Tibial nerve (tissue), 4 donors: Measurements from ENCODE around the gene EPHA7. TPM values are rescaled to one million over a fixed set of nuclear protein-coding genes. Genes with fewer than 3 reads are reported as not detected.

Experiments used
- DNase-seq, 2 donors: peaks; one replicate each; pipeline ENCODE4 v3.0.0-alpha.2; 2019; ENCODE audit warnings: low spot score in 2 of 2
- H3K27ac ChIP-seq, 4 donors: fragments of 200-600 bp; sonication (generic) in 3 of 4; one replicate each; pipeline ENCODE4 v1.5.1; 2017 to 2019; ENCODE audit warnings: mild to moderate bottlenecking in 1 of 4
- H3K27me3 ChIP-seq, 2 donors: fragments of 200-600 bp; sonication (generic) in 1 of 2; one replicate each; pipeline versions ENCODE4 v1.5.1 to v1.6.0; 2017 to 2019
- H3K36me3 ChIP-seq, 3 donors: fragments of 200-600 bp; sonication (generic); one replicate each; pipeline ENCODE4 v1.5.1; 2018 to 2019
- H3K4me1 ChIP-seq, 4 donors: fragments of 200-600 bp; sonication (generic) in 3 of 4; one replicate each; pipeline ENCODE4 v1.5.1; 2017 to 2019
- H3K4me3 ChIP-seq, 4 donors: fragments of 200-600 bp; sonication (generic) in 3 of 4; one replicate each; pipeline ENCODE4 v1.5.1; 2017 to 2019; ENCODE audit warnings: mild to moderate bottlenecking in 1 of 4, moderate library complexity in 1 of 4
- H3K9me3 ChIP-seq, 4 donors: fragments of 200-600 bp; sonication (generic) in 3 of 4; one replicate each; pipeline ENCODE4 v1.5.1; 2017 to 2019
- CTCF ChIP-seq, 5 experiments: fragments of 200-600 bp in 3 of 5; fragments of 450-650 bp in 2 of 5; sonication (generic) in 3 of 5; IDR thresholded peaks; one replicate each; pipeline ENCODE4 v1.5.1; 2016 to 2019; ENCODE audit warnings: antibody characterized with exemption in 5 of 5, mild to moderate bottlenecking in 3 of 5, moderate library complexity in 2 of 5
- EP300 ChIP-seq, 2 donors: sonication (generic); formaldehyde crosslinking; IDR thresholded peaks; one replicate each; pipeline ENCODE4 v1.6.1; 2017; ENCODE audit warnings: antibody characterized with exemption in 2 of 2, mild to moderate bottlenecking in 1 of 2
- POLR2A ChIP-seq, 2 donors: fragments of 450-650 bp; IDR thresholded peaks; one replicate each; pipeline ENCODE4 v1.6.1; 2017; ENCODE audit warnings: antibody characterized with exemption in 2 of 2, mild to moderate bottlenecking in 2 of 2, moderate library complexity in 2 of 2
- WGBS, 2 donors: methylation state at CpG; one replicate each; pipeline ENCODE4 v1.1.5; 2018; 5-methylcytosine and 5-hydroxymethylcytosine counted together
- total RNA-seq, 4 donors: library from RNA; depleted of rRNA; stranded (reverse); fragments of >200 nt; gene quantifications; one replicate each; pipeline ENCODE4 v1.1.0, GENCODE V29; 2016

The EPHA7 gene
- total RNA-seq, 4 donors from 2014 or later, result 0.60 to 2.0 (median 1.7) TPM

- TF ChIP-seq POLR2A (IDR thresholded peaks at IDR 0.05) (no peak), CTCF (IDR thresholded peaks at IDR 0.05) (no peak), EP300 (IDR thresholded peaks at IDR 0.05) (no peak)
- WGBS, 2 donors, result 81 to 93% methylated on average over 1 of the region's 1 CpG
- Histone ChIP-seq H3K4me3 (no peak overlapping the region), H3K36me3 (no peaks in the 10 kb centered on the region), H3K4me1 (no peaks in the 10 kb centered on the region), H3K9me3 (peaks cover 0 to 3% (median 0%) of the 10 kb centered on the region in 4 donors), H3K27ac (no peak overlapping the region), H3K27me3 (no peaks in the 10 kb centered on the region)
- no peak for DNase-seq
Measured at GRCh38 chr6:93219447-93219846, 199.9 kb downstream of the EPHA7 start.

GRCh38 chr6:93218096-93218495 is 201.3 kb downstream of the EPHA7 start:
- Histone ChIP-seq H3K36me3 (no peaks in the 10 kb centered on the region), H3K27ac (no peak overlapping the region), H3K4me1 (no peaks in the 10 kb centered on the region), H3K4me3 (no peak overlapping the region), H3K27me3 (no peaks in the 10 kb centered on the region), H3K9me3 (peaks cover 0 to 3% (median 0%) of the 10 kb centered on the region in 4 donors)
- WGBS, 2 donors, result 26 to 39% methylated on average over 2 of the region's 2 CpGs
- TF ChIP-seq POLR2A (IDR thresholded peaks at IDR 0.05) (no peak), CTCF (IDR thresholded peaks at IDR 0.05) (no peak), EP300 (IDR thresholded peaks at IDR 0.05) (no peak)
- DNase-seq, result no peak

- 51 to 82% methylated on average over 1 to 2 of the region's 2 CpGs for WGBS, 2 donors
- TF ChIP-seq POLR2A (IDR thresholded peaks at IDR 0.05) (no peak), EP300 (IDR thresholded peaks at IDR 0.05) (no peak), CTCF (IDR thresholded peaks at IDR 0.05) (no peak)
- no peak for DNase-seq
Measured at GRCh38 chr6:93213028-93213427, 206.3 kb downstream of the EPHA7 start.

GRCh38 chr6:93210908-93211307 is 208.5 kb downstream of the EPHA7 start:
- Histone ChIP-seq H3K4me3 (no peak overlapping the region), H3K9me3 (peaks cover 0 to 3% (median 0%) of the 10 kb centered on the region in 4 donors), H3K36me3 (no peaks in the 10 kb centered on the region), H3K27ac (no peak overlapping the region), H3K4me1 (no peaks in the 10 kb centered on the region), H3K27me3 (no peaks in the 10 kb centered on the region)
- no peak for TF ChIP-seq POLR2A (IDR thresholded peaks at IDR 0.05)
- TF ChIP-seq CTCF (IDR thresholded peaks at IDR 0.05), result no peak
- no peak for TF ChIP-seq EP300 (IDR thresholded peaks at IDR 0.05)
- DNase-seq, result no peak

More at GRCh38 chr6:93213028-93213427, 206.3 kb downstream of the EPHA7 start:
- no peaks in the 10 kb centered on the region for H3K4me1 ChIP-seq
- H3K27ac ChIP-seq, result no peak overlapping the region
- no peaks in the 10 kb centered on the region for H3K36me3 ChIP-seq
- peaks cover 0 to 3% (median 0%) of the 10 kb centered on the region in 4 donors for H3K9me3 ChIP-seq
- H3K27me3 ChIP-seq, result no peaks in the 10 kb centered on the region
- no peak overlapping the region for H3K4me3 ChIP-seq

- Histone ChIP-seq H3K9me3 (no peaks in the 10 kb centered on the region), H3K4me3 (no peak overlapping the region), H3K36me3 (no peaks in the 10 kb centered on the region), H3K4me1 (no peaks in the 10 kb centered on the region), H3K27me3 (no peaks in the 10 kb centered on the region), H3K27ac (no peak overlapping the region)
- 56 to 57% methylated on average over 4 of the region's 4 CpGs for WGBS, 2 donors
- DNase-seq, result no peak
- TF ChIP-seq EP300 (IDR thresholded peaks at IDR 0.05), result no peak
- TF ChIP-seq POLR2A (IDR thresholded peaks at IDR 0.05), result no peak
- TF ChIP-seq CTCF (IDR thresholded peaks at IDR 0.05), result no peak
Measured at GRCh38 chr6:93209358-93209757, 210.0 kb downstream of the EPHA7 start.
